PFSK-1 (cell line): ENCODE data around the gene UGGT1.

Experiments used
- POLR2AphosphoS5 ChIP-seq: IDR thresholded peaks from 2 replicates; pipeline ENCODE4 v1.6.1; 2012; ENCODE audit warnings: low read depth, mild to moderate bottlenecking, control low read depth, low read length, moderate library complexity
- TF ChIP-seq, protein P1 (sequence below), 2 experiments: IDR thresholded peaks; 2 replicates each; pipeline versions ENCODE4 v1.6.1 to v1.8.0; 2011 to 2012; ENCODE audit warnings: low read depth in 2 of 2, low read length in 2 of 2, control low read depth in 1 of 2, inconsistent platforms in 1 of 2, mild to moderate bottlenecking in 1 of 2, moderate library complexity in 1 of 2; ENCODE audit not compliant: insufficient read depth in 1 of 2

DNA sequence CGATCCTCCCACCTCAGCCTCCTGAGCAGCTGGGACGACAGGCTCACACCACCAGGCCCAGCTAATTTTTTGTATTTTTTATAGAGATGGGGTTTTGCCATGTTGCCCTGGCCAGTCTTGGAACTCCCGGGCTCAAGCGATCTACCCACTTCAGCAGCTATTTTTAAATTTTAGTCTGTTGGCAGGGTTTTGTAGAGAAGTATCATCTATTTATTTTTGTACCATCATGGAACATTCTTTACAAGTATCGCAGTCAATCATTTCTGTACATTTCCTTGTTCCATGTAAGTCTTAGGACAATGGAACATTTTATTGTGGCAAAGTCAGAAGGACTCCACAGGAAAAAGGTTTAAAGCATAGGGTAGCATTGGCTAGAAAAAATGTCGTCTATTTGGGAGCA, 94.6 kb downstream of the UGGT1 start:
- TF ChIP-seq, protein P1, sequence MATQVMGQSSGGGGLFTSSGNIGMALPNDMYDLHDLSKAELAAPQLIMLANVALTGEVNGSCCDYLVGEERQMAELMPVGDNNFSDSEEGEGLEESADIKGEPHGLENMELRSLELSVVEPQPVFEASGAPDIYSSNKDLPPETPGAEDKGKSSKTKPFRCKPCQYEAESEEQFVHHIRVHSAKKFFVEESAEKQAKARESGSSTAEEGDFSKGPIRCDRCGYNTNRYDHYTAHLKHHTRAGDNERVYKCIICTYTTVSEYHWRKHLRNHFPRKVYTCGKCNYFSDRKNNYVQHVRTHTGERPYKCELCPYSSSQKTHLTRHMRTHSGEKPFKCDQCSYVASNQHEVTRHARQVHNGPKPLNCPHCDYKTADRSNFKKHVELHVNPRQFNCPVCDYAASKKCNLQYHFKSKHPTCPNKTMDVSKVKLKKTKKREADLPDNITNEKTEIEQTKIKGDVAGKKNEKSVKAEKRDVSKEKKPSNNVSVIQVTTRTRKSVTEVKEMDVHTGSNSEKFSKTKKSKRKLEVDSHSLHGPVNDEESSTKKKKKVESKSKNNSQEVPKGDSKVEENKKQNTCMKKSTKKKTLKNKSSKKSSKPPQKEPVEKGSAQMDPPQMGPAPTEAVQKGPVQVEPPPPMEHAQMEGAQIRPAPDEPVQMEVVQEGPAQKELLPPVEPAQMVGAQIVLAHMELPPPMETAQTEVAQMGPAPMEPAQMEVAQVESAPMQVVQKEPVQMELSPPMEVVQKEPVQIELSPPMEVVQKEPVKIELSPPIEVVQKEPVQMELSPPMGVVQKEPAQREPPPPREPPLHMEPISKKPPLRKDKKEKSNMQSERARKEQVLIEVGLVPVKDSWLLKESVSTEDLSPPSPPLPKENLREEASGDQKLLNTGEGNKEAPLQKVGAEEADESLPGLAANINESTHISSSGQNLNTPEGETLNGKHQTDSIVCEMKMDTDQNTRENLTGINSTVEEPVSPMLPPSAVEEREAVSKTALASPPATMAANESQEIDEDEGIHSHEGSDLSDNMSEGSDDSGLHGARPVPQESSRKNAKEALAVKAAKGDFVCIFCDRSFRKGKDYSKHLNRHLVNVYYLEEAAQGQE (IDR thresholded peaks at IDR 0.05; ENCODE audit: insufficient read depth in 1 of 2, low read depth in 2 of 2, low read length in 2 of 2): no peak
- TF ChIP-seq POLR2AphosphoS5: no peak
